ENCODE data around the gene AMPD3.

AMPD3 gene

GRCh38 chr11:10483584-10483983 lies 28.5 kb downstream of the AMPD3 start:
- TF ChIP-seq, protein P1, sequence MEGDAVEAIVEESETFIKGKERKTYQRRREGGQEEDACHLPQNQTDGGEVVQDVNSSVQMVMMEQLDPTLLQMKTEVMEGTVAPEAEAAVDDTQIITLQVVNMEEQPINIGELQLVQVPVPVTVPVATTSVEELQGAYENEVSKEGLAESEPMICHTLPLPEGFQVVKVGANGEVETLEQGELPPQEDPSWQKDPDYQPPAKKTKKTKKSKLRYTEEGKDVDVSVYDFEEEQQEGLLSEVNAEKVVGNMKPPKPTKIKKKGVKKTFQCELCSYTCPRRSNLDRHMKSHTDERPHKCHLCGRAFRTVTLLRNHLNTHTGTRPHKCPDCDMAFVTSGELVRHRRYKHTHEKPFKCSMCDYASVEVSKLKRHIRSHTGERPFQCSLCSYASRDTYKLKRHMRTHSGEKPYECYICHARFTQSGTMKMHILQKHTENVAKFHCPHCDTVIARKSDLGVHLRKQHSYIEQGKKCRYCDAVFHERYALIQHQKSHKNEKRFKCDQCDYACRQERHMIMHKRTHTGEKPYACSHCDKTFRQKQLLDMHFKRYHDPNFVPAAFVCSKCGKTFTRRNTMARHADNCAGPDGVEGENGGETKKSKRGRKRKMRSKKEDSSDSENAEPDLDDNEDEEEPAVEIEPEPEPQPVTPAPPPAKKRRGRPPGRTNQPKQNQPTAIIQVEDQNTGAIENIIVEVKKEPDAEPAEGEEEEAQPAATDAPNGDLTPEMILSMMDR (IDR thresholded peaks at IDR 0.05; ENCODE audit: borderline replicate concordance, insufficient read depth, low read depth, low read length): no peak

DNA sequence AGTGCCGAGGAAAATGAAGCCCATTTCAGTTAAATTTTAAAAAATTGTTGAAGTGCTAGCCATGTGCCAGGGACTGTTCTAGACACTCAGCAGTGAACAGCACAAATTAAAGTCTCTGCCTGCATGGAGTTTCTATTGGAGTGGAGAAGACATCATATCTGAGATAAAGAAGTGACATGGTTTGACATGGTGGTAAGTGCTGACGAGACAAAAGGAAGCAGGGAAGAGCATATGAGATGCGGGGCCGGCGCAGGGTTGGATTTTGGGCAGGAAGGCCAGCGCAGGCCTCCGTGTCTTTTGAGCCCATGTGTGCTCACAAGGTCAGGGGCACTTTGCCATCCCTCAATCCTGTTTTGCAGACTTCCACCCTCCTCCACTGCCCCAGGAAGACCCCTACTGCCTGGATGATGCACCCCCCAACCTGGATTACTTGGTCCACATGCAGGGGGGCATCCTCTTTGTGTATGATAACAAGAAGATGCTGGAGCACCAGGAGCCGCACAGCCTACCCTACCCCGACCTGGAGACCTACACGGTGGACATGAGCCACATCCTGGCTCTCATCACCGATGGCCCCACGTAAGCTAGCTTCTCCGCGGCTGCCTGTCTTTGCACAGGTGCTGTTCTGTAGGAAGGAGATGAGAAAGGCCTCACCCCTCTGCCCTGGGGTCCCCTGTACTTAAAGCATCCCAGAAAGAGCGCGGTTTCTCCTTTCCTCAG lies 29.6 kb downstream of the AMPD3 start:
- TF ChIP-seq, protein P1 (IDR thresholded peaks at IDR 0.05; ENCODE audit: borderline replicate concordance, insufficient read depth, low read depth, low read length): no peak
- no peak overlapping the region for H3K4me3 ChIP-seq (ENCODE audit: low read depth, low read length)

More at GRCh38 chr11:10483584-10483983, 28.5 kb downstream of the AMPD3 start:
- no peak overlapping the region for H3K4me3 ChIP-seq (ENCODE audit: low read depth, low read length)

- TF ChIP-seq, protein P1 (IDR thresholded peaks at IDR 0.05; ENCODE audit: borderline replicate concordance, insufficient read depth, low read depth, low read length): no peak
- H3K4me3 ChIP-seq (ENCODE audit: low read depth, low read length): no peak overlapping the region
These were observed 30.6 kb downstream of the AMPD3 start for GRCh38 chr11:10485646-10486045.

- H3K4me3 ChIP-seq (ENCODE audit: low read depth, low read length): no peak overlapping the region
- TF ChIP-seq, protein P1 (IDR thresholded peaks at IDR 0.05; ENCODE audit: borderline replicate concordance, insufficient read depth, low read depth, low read length): no peak
These were observed 31.2 kb downstream of the AMPD3 start for GRCh38 chr11:10486161-10486840.

- TF ChIP-seq, protein P1 (IDR thresholded peaks at IDR 0.05; ENCODE audit: borderline replicate concordance, insufficient read depth, low read depth, low read length): no peak
- no peak overlapping the region for H3K4me3 ChIP-seq (ENCODE audit: low read depth, low read length)
These were observed 32.1 kb downstream of the AMPD3 start for GRCh38 chr11:10487002-10487647.

GRCh38 chr11:10488121-10488933 lies 33.3 kb downstream of the AMPD3 start:
- TF ChIP-seq, protein P1 (IDR thresholded peaks at IDR 0.05; ENCODE audit: borderline replicate concordance, insufficient read depth, low read depth, low read length): no peak
- no peak overlapping the region for H3K4me3 ChIP-seq (ENCODE audit: low read depth, low read length)

Data from GM12875 (cell line).